Neural cell (in vitro differentiated cells): Measurements from ENCODE around the gene COL2A1. TPM values are rescaled to one million over a fixed set of nuclear protein-coding genes. Genes with fewer than 3 reads are reported as not detected.

ENCODE experiments used
- H2AFZ ChIP-seq: fragments of 200-600, 300-800 bp; sonication (generic), shearing (Covaris generic); 2 replicates; pipeline ENCODE4 v1.6.0; 2014; ENCODE audit warnings: low read depth, mild to moderate bottlenecking, antibody characterized with exemption, low read length, moderate library complexity
- H3F3A ChIP-seq: fragments of 200-600 bp; shearing (Covaris generic); 2 replicates; pipeline ENCODE4 v1.6.1; 2016; ENCODE audit warnings: mild to moderate bottlenecking, moderate library complexity, mixed read lengths, antibody characterized with exemption, low read length; ENCODE audit not compliant: insufficient read depth, poor library complexity, severe bottlenecking
- H3K27ac ChIP-seq: fragments of 200-600, 300-800 bp; sonication (generic), shearing (Covaris generic); 2 replicates; pipeline ENCODE4 v1.5.1; 2014; ENCODE audit warnings: mild to moderate bottlenecking, low read length, moderate library complexity
- H3K27me3 ChIP-seq: fragments of 300-800, 200-600 bp; sonication (generic), shearing (Covaris generic); 2 replicates; pipeline ENCODE4 v1.6.0; 2014; ENCODE audit warnings: mild to moderate bottlenecking, low read depth, low read length, moderate library complexity; ENCODE audit not compliant: insufficient read depth
- H3K36me3 ChIP-seq: fragments of 300-800, 200-600 bp; sonication (generic), shearing (Covaris generic); 2 replicates; pipeline ENCODE4 v1.5.1; 2014; ENCODE audit warnings: mild to moderate bottlenecking, antibody characterized with exemption, low read length, moderate library complexity; ENCODE audit not compliant: insufficient read depth
- H3K4me2 ChIP-seq: fragments of 300-800, 200-600 bp; sonication (generic), shearing (Covaris generic); 2 replicates; pipeline ENCODE4 v1.6.0; 2014; ENCODE audit warnings: mild to moderate bottlenecking, low read length
- H3K4me3 ChIP-seq: fragments of 300-800, 200-600 bp; sonication (generic), shearing (Covaris generic); 2 replicates; pipeline ENCODE4 v1.5.1; 2014; ENCODE audit warnings: mild to moderate bottlenecking, low read length, moderate library complexity
- H3K79me2 ChIP-seq: fragments of 200-600 bp; shearing (Covaris generic); replicated peaks from 2 replicates; pipeline ENCODE4 v1.6.0; 2014; ENCODE audit warnings: mild to moderate bottlenecking, low read length, moderate library complexity; ENCODE audit not compliant: insufficient read depth
- H3K9ac ChIP-seq: fragments of 300-800, 200-600 bp; sonication (generic), shearing (Covaris generic); 2 replicates; pipeline ENCODE4 v1.6.1; 2016; ENCODE audit warnings: mild to moderate bottlenecking, low read length, mixed read lengths
- H3K9me2 ChIP-seq: fragments of 200-600 bp; shearing (Covaris generic); 2 replicates; pipeline ENCODE4 v1.6.1; 2016; ENCODE audit warnings: mild to moderate bottlenecking, low read length, mixed read lengths; ENCODE audit not compliant: insufficient read depth
- H3K9me3 ChIP-seq: fragments of 200-600, 300-800 bp; sonication (generic), shearing (Covaris generic); 2 replicates; pipeline ENCODE4 v1.6.1; 2016; ENCODE audit warnings: mild to moderate bottlenecking, mixed run types, low read length, moderate library complexity, mixed read lengths
- H4K20me1 ChIP-seq: fragments of 200-600 bp; shearing (Covaris generic); 2 replicates; pipeline ENCODE4 v1.6.1; 2016; ENCODE audit warnings: mild to moderate bottlenecking, mixed run types; ENCODE audit not compliant: insufficient read depth
- EP300 ChIP-seq: fragments of 450-650 bp; conservative IDR thresholded peaks from 2 replicates; pipeline ENCODE4 v1.6.1; 2014; ENCODE audit warnings: antibody characterized with exemption, mild to moderate bottlenecking, moderate library complexity; ENCODE audit not compliant: poor library complexity, severe bottlenecking
- EZH2 ChIP-seq: fragments of 200-600, 300-800 bp; shearing (Covaris generic), sonication (generic); IDR thresholded peaks from 2 replicates; pipeline ENCODE4 v1.6.1; 2014; ENCODE audit warnings: antibody characterized with exemption, low read length, borderline replicate concordance, mild to moderate bottlenecking; ENCODE audit not compliant: insufficient read depth, poor library complexity, severe bottlenecking
- MXI1 ChIP-seq: fragments of 450-650 bp; conservative IDR thresholded peaks from 2 replicates; pipeline ENCODE4 v1.6.1; 2014; ENCODE audit warnings: antibody characterized with exemption, mild to moderate bottlenecking; ENCODE audit not compliant: poor library complexity, severe bottlenecking
- POLR2AphosphoS5 ChIP-seq: IDR thresholded peaks from 2 replicates; pipeline ENCODE4 v1.6.1; 2012
- RAD21 ChIP-seq: fragments of 450-650 bp; conservative IDR thresholded peaks from 2 replicates; pipeline ENCODE4 v1.6.1; 2014; ENCODE audit warnings: antibody characterized with exemption, mild to moderate bottlenecking, moderate library complexity
- REST ChIP-seq: IDR thresholded peaks from 2 replicates; pipeline ENCODE4 v1.6.1; 2012; ENCODE audit warnings: borderline replicate concordance
- SMC3 ChIP-seq: fragments of 450-650 bp; conservative IDR thresholded peaks from 2 replicates; pipeline ENCODE4 v1.6.1; 2014; ENCODE audit warnings: antibody characterized with exemption, mild to moderate bottlenecking, moderate library complexity; ENCODE audit not compliant: poor library complexity
- TAF1 ChIP-seq: IDR thresholded peaks from 2 replicates; pipeline ENCODE4 v1.6.1; 2012; ENCODE audit warnings: low read depth
- polyA plus RNA-seq: library from polyadenylated mRNA; depleted of rRNA; stranded (reverse); fragments of >200 nt; gene quantifications from 2 replicates; pipeline ENCODE4 v1.2.3, GENCODE V29; 2014
- TF ChIP-seq, protein P1 (sequence below): fragments of 450-650 bp; IDR thresholded peaks from 2 replicates; pipeline ENCODE4 v1.5.1; 2014; ENCODE audit warnings: antibody characterized with exemption, mild to moderate bottlenecking, moderate library complexity; ENCODE audit not compliant: poor library complexity, severe bottlenecking

Gene COL2A1
- polyA plus RNA-seq, 1 donor from 2014 or later = 1.3 TPM

GRCh38 chr12:47999816-48000215 lies 4.5 kb downstream of the COL2A1 start:
- H3K36me3 ChIP-seq = no peaks in the 10 kb centered on the region

GRCh38 chr12:47997321-47997720 lies 7.0 kb downstream of the COL2A1 start:
- no peak for TF ChIP-seq SMC3
- TF ChIP-seq, protein P1, sequence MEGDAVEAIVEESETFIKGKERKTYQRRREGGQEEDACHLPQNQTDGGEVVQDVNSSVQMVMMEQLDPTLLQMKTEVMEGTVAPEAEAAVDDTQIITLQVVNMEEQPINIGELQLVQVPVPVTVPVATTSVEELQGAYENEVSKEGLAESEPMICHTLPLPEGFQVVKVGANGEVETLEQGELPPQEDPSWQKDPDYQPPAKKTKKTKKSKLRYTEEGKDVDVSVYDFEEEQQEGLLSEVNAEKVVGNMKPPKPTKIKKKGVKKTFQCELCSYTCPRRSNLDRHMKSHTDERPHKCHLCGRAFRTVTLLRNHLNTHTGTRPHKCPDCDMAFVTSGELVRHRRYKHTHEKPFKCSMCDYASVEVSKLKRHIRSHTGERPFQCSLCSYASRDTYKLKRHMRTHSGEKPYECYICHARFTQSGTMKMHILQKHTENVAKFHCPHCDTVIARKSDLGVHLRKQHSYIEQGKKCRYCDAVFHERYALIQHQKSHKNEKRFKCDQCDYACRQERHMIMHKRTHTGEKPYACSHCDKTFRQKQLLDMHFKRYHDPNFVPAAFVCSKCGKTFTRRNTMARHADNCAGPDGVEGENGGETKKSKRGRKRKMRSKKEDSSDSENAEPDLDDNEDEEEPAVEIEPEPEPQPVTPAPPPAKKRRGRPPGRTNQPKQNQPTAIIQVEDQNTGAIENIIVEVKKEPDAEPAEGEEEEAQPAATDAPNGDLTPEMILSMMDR = no peak
- TF ChIP-seq MXI1 = no peak
- TF ChIP-seq EP300 = no peak
- TF ChIP-seq POLR2AphosphoS5 = no peak
- TF ChIP-seq TAF1 = no peak
- TF ChIP-seq EZH2 = no peak
- TF ChIP-seq RAD21 = no peak
- no peak for TF ChIP-seq REST
- Histone ChIP-seq H3K4me3 (no peak overlapping the region), H3K4me2 (no peak overlapping the region), H2AFZ (no peak overlapping the region), H4K20me1 (no peaks in the 10 kb centered on the region), H3K9me3 (no peaks in the 10 kb centered on the region), H3F3A (peaks cover 3% of the 10 kb centered on the region), H3K9ac (no peak overlapping the region), H3K27me3 (peaks cover 18% of the 10 kb centered on the region), H3K27ac (no peak overlapping the region), H3K79me2 (peaks cover 14% of the 10 kb centered on the region), H3K36me3 (no peaks in the 10 kb centered on the region), H3K9me2 (no peaks in the 10 kb centered on the region)

More at GRCh38 chr12:47999816-48000215, 4.5 kb downstream of the COL2A1 start:
- H3F3A ChIP-seq = peaks cover 6% of the 10 kb centered on the region
- H3K9me3 ChIP-seq = no peaks in the 10 kb centered on the region
- H3K79me2 ChIP-seq = peaks cover 14% of the 10 kb centered on the region
- no peak overlapping the region for H3K9ac ChIP-seq
- H2AFZ ChIP-seq = no peak overlapping the region
- TF ChIP-seq TAF1 (no peak), EZH2 (no peak), RAD21 (no peak)
- TF ChIP-seq, protein P1 = no peak
- H3K9me2 ChIP-seq = no peaks in the 10 kb centered on the region
- H4K20me1 ChIP-seq = no peaks in the 10 kb centered on the region
- no peak overlapping the region for H3K27ac ChIP-seq
- H3K27me3 ChIP-seq = peaks cover 43% of the 10 kb centered on the region
- no peak overlapping the region for H3K4me3 ChIP-seq
- H3K4me2 ChIP-seq = no peak overlapping the region
